C1 segment of cervical spinal cord (tissue), 14 donors: Measurements from ENCODE around the gene DLST.

Source experiments
- DNase-seq, 14 donors: peaks; one replicate each; lab custom pipeline; 2025; lab: John Stamatoyannopoulos, UW

Gene DLST

GRCh38 chr14:74881431-74882102, at the start of gene DLST:
TSS of gene DLST (plus strand) at chr14:74881916. CDS start at chr14:74881954, 38 bp downstream.
- peak; percentile 23 to 90 (median 80) for DNase-seq

GRCh38 chr14:74832849-74833248, 48.9 kb upstream of the DLST start:
- no peak for DNase-seq

- no peak for DNase-seq
Measured at GRCh38 chr14:74834692-74835392, 46.9 kb upstream of the DLST start.

- DNase-seq, result no peak
Measured at GRCh38 chr14:74835645-74836250, 46.0 kb upstream of the DLST start.

GRCh38 chr14:74836251-74836960, 45.3 kb upstream of the DLST start:
- no peak for DNase-seq

GRCh38 chr14:74838166-74838565, 43.5 kb upstream of the DLST start:
- DNase-seq, result no peak

- no peak for DNase-seq
Measured at GRCh38 chr14:74840603-74841030, 41.1 kb upstream of the DLST start.

- DNase-seq, result no peak
Measured at GRCh38 chr14:74841230-74842207, 40.2 kb upstream of the DLST start.

GRCh38 chr14:74843653-74844052, 38.1 kb upstream of the DLST start:
- no peak for DNase-seq

- no peak for DNase-seq
Measured at GRCh38 chr14:74846168-74846567, 35.5 kb upstream of the DLST start.

- DNase-seq, result no peak
Measured at GRCh38 chr14:74846968-74847665, 34.6 kb upstream of the DLST start.

- no peak for DNase-seq
Measured at GRCh38 chr14:74848768-74849167, 32.9 kb upstream of the DLST start.

GRCh38 chr14:74852922-74853530, 28.7 kb upstream of the DLST start:
- no peak for DNase-seq

- DNase-seq, result no peak
Measured at GRCh38 chr14:74853581-74853980, 28.1 kb upstream of the DLST start.

- no peak for DNase-seq
Measured at GRCh38 chr14:74855021-74855420, 26.7 kb upstream of the DLST start.

- no peak for DNase-seq
Measured at GRCh38 chr14:74855945-74856344, 25.8 kb upstream of the DLST start.

- no peak for DNase-seq
Measured at GRCh38 chr14:74856366-74856765, 25.4 kb upstream of the DLST start.

GRCh38 chr14:74858022-74858421, 23.7 kb upstream of the DLST start:
- no peak for DNase-seq

GRCh38 chr14:74859757-74860552, 21.8 kb upstream of the DLST start:
- DNase-seq, result no peak
